K562 (cell line): ENCODE measurements around the gene SCN5A. TPM values are rescaled to one million over a fixed set of nuclear protein-coding genes. Genes with fewer than 3 reads are reported as not detected.

Experiments used
- ATAC-seq: fragments of 200-7000 bp; cut with Tn5 transposase; 3 replicates; pipeline ENCODE4 v1.9.1; 2020; ENCODE audit warnings: moderate library complexity
- BruUV-seq: library from RNA; stranded (reverse); fragments of 400-500 nt; replicated peaks from 2 replicates; lab custom pipeline; 2021; lab: Mats Ljungman, UMichigan
- CTCF ChIA-PET: fragments of 300-600 bp; formaldehyde crosslinking; extraction: SDS; loops from one replicate; lab custom pipeline; 2021; ENCODE audit warnings: low intra/inter-chr PET ratio; lab: Yijun Ruan, JAX
- POLR2A ChIA-PET: fragments of 300-600, 350-650 bp; sonication (Branson Sonifier 250); formaldehyde crosslinking; extraction: SDS; loops from one replicate; lab custom pipeline; 2021; ENCODE audit warnings: antibody characterized with exemption, inconsistent platforms; lab: Yijun Ruan, JAX
- DNase-seq, 4 experiments: peaks; one replicate each; pipeline versions ENCODE4 v3.0.0 to v3.0.0-alpha.2; 2011 to 2018; ENCODE audit warnings: low spot score in 3 of 4, mixed read lengths in 3 of 4; ENCODE audit errors: extremely low read depth in 1 of 4
- FAIRE-seq: peaks from 2 replicates; lab custom pipeline; 2011; peaks lifted over from hg19 to GRCh38; lab: Jason Lieb, UNC
- H2AFZ ChIP-seq: 2 replicates; pipeline ENCODE4 v1.6.0; 2011; ENCODE audit warnings: low read depth, low read length, control low read depth, inconsistent platforms
- H3K27ac ChIP-seq: fragments of 200-600 bp; 3 replicates; pipeline ENCODE4 v1.8.0; 2011; ENCODE audit warnings: low read depth, mild to moderate bottlenecking, control low read depth, inconsistent platforms, low read length, moderate library complexity, mixed read lengths; ENCODE audit errors: extremely low read depth
- H3K27me3 ChIP-seq, 2 experiments: fragments of 300-600 bp in 1 of 2; 2 replicates in 1 of 2; 3 replicates in 1 of 2; pipeline versions ENCODE4 v1.6.0 to v1.8.0; 2011; ENCODE audit warnings: inconsistent platforms in 2 of 2, low read length in 2 of 2, mild to moderate bottlenecking in 1 of 2, mixed read lengths in 1 of 2, moderate library complexity in 1 of 2; ENCODE audit not compliant: control insufficient read depth in 2 of 2, insufficient read depth in 2 of 2
- H3K36me3 ChIP-seq: fragments of 300-600 bp; 3 replicates; pipeline ENCODE4 v1.8.0; 2011; ENCODE audit warnings: mild to moderate bottlenecking, low read length, inconsistent platforms; ENCODE audit not compliant: control insufficient read depth, insufficient read depth
- H3K4me1 ChIP-seq, 2 experiments: fragments of 200-600 bp in 1 of 2; replicated peaks in 1 of 2; 2 replicates in 1 of 2; 3 replicates in 1 of 2; pipeline versions ENCODE4 v1.5.1 to v1.8.0; 2011; ENCODE audit warnings: inconsistent platforms in 2 of 2, low read length in 2 of 2, mild to moderate bottlenecking in 1 of 2, mixed read lengths in 1 of 2, moderate library complexity in 1 of 2; ENCODE audit not compliant: control insufficient read depth in 2 of 2, insufficient read depth in 2 of 2
- H3K4me2 ChIP-seq: 2 replicates; pipeline ENCODE4 v1.6.1; 2011; ENCODE audit warnings: low read length, control low read depth, inconsistent platforms, mixed read lengths; ENCODE audit not compliant: insufficient read depth
- H3K4me3 ChIP-seq: fragments of 200-600 bp; sonication (generic), shearing (Covaris generic); 2 replicates; pipeline ENCODE4 v1.5.1; 2016; ENCODE audit warnings: control low read depth, inconsistent platforms
- H3K79me2 ChIP-seq: fragments of 200-600 bp; 3 replicates; pipeline ENCODE4 v1.8.0; 2011; ENCODE audit warnings: low read length, inconsistent platforms; ENCODE audit not compliant: control insufficient read depth, insufficient read depth
- H3K9ac ChIP-seq, 2 experiments: 2 replicates each; pipeline versions ENCODE4 v1.6.0 to v1.6.1; 2011; ENCODE audit warnings: low read depth in 2 of 2, low read length in 2 of 2, control low read depth in 1 of 2, inconsistent platforms in 1 of 2, mild to moderate bottlenecking in 1 of 2, mixed read lengths in 1 of 2; ENCODE audit not compliant: insufficient read depth in 1 of 2
- H3K9me1 ChIP-seq: one replicate; pipeline ENCODE4 v1.6.0; 2011; ENCODE audit warnings: inconsistent platforms, mild to moderate bottlenecking, low read length, moderate library complexity; ENCODE audit not compliant: control insufficient read depth, insufficient read depth
- H3K9me3 ChIP-seq: replicated peaks from 2 replicates; pipeline ENCODE4 v1.5.1; 2011; ENCODE audit warnings: low read depth, low read length, inconsistent platforms; ENCODE audit not compliant: control insufficient read depth, insufficient read depth
- H4K20me1 ChIP-seq: replicated peaks from 2 replicates; pipeline ENCODE4 v1.6.1; 2011; ENCODE audit warnings: low read length, inconsistent platforms, mixed read lengths; ENCODE audit not compliant: control insufficient read depth, insufficient read depth
- HIVEP1 ChIP-seq: fragments of 250-450 bp; sonication (Bioruptor Pico); IDR thresholded peaks from 2 replicates; pipeline ENCODE4 v1.4.0; 2020; ENCODE audit warnings: mild to moderate bottlenecking
- PTTG1 ChIP-seq: fragments of 450-650 bp; IDR thresholded peaks from 2 replicates; pipeline ENCODE4 v1.6.1; 2016; ENCODE audit warnings: low read depth, mild to moderate bottlenecking, missing genetic modification characterization, missing compliant biosample characterization
- ZBTB1 ChIP-seq: sonication (generic); formaldehyde crosslinking; IDR thresholded peaks from 2 replicates; pipeline ENCODE4 v1.8.1; 2023; ENCODE audit warnings: missing genetic modification reagents, low read depth, mild to moderate bottlenecking, borderline replicate concordance
- WGBS: fragments of 100-300 bp; shearing (Covaris generic); methylation state at CpG from one replicate; pipeline ENCODE4 v1.1.6; 2016; ENCODE audit warnings: low coverage, mixed read lengths; ENCODE audit not compliant: insufficient coverage; ENCODE audit errors: missing lambda C conversion rate; 5-methylcytosine and 5-hydroxymethylcytosine counted together
- in situ Hi-C: fragments of 300-500 bp; cut with MboI; formaldehyde crosslinking; loops from 4 replicates; pipeline ENCODE4 v1.15.0; 2018; ENCODE audit warnings: inconsistent platforms, mixed read lengths
- intact Hi-C: fragments of 100-400 bp; cut with micrococcal nuclease; formaldehyde crosslinking; loops from 2 replicates; pipeline ENCODE4 v1.14.2; 2022
- polyA plus RNA-seq, 8 experiments: library from polyadenylated mRNA; depleted of rRNA in 4 of 8; stranded (reverse) in 5 of 8; unstranded in 3 of 8; fragments of >200 nt; fragmentation: Nextera tagmentation in 2 of 8; fragmentation: Illumina TruSeq in 1 of 8; extraction: Ambion mirVana in 2 of 8; extraction: Trizol in 1 of 8; gene quantifications; 2 replicates each; pipeline versions ENCODE4 v1.2.1 to v1.2.3, GENCODE V29; 2011 to 2014; ENCODE audit warnings: inconsistent platforms in 1 of 8, missing spikeins in 1 of 8
- total RNA-seq, 7 experiments: library from RNA; depleted of rRNA in 6 of 7; stranded (reverse); fragments of >200 nt in 6 of 7; fragmentation: Illumina TruSeq in 2 of 7; extraction: Trizol in 2 of 7; gene quantifications; 2 replicates each; pipeline versions ENCODE4 v1.2.1 to v1.2.3, GENCODE V29; 2011 to 2021; ENCODE audit warnings: low replicate concordance in 1 of 7
- TF ChIP-seq, protein P1 (sequence below), 2 experiments: IDR thresholded peaks; 2 replicates each; pipeline ENCODE4 v1.6.1; 2012; ENCODE audit warnings: improper control_type of control experiment in 2 of 2, low read depth in 2 of 2, low read length in 2 of 2, borderline replicate concordance in 1 of 2

SCN5A gene
- total and polyA plus RNA-seq, 9 of the 15 experiments (the other 6 are each of a cell fraction or from before 2014, with no cell fraction given): 0.07 to 1.4 (median 0.21) TPM; not detected in 2

DNA sequence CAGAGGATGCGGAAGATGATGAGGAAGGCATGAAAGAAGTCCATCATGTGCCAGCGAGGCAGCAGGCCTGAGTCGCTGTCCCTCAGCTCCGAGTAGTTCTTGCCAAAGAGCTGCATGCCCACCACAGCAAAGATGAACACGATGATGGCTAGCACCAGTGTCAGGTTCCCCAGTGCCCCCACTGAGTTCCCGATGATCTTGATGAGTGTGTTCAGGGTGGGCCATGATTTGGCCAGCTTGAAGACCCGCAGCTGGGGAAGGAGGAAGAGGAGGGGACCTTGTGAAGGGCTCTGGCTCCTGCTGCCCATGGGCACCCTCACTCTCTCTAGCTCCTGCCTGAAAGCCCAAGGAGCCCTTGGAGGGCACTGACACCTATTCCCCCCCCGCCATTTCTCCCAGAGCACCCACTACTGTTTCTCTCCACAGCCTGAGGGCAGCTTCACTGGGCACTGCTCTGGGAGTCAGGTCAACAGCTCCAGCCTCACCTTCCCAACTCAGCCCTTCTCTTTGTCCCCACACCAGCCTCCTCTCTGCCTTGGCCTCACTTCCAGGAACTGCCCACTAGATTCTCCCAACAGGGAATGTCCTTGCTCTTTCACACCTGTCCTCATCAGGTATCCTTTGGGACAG, 63.6 kb downstream of the SCN5A start:
- Histone ChIP-seq H3K36me3 (no peaks in the 10 kb centered on the region), H3K9me3 (no peaks in the 10 kb centered on the region), H2AFZ (no peak overlapping the region), H3K79me2 (no peaks in the 10 kb centered on the region), H3K9me1 (no peaks in the 10 kb centered on the region), H3K27ac (no peak overlapping the region), H3K27me3 (peaks cover 6 to 58% of the 10 kb centered on the region in 2 experiments; a peak in 4 of 5 replicates), H3K9ac (no peak overlapping the region), H3K4me3 (no peak overlapping the region), H3K4me1 (no peaks in the 10 kb centered on the region), H3K4me2 (no peak overlapping the region), H4K20me1 (no peaks in the 10 kb centered on the region; the same call in 1 of the 2 replicates)
- DNase-seq: no peak
- FAIRE-seq: no peak
- no TSS peak for BruUV-seq
- ATAC-seq: no peak
- CTCF ChIA-PET: no interaction called here
- intact Hi-C loops: no loop called here
- POLR2A ChIA-PET: interaction anchor here (0.8 to 1.6 kb wide), 2 partner anchors 11 to 28 kb away, joined by 3 read pairs; no protein-coding TSS in a partner anchor
- TF ChIP-seq ZBTB1 (CRISPR knock-in tag) (no peak), PTTG1 (tag) (no peak), HIVEP1 (CRISPR knock-in tag) (no peak)
- TF ChIP-seq, all 486 proteins: peak for 0
- in situ Hi-C loops: no loop called here
- WGBS: 2% methylated on average over 8 of the region's 8 CpGs

DNA sequence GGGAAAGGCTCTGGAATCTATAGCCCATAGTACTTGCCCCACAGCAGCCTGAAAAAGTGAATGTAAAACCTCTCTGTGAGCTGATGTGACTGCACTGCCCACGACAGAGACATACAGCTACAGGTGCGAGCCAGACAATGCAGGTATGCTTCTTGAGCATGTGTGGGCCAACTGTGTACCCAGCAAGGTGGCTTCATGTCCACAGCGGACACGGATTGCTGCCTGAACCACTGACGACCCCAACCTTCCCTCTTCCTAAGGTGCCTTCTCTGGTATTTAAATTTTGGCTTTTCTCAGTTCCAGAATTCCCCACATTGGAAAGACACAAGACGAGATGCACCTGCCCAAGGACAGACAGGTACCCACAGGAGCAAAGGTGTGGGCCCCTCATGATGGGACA, 65.8 kb downstream of the SCN5A start:
- H3K27ac ChIP-seq: no peak overlapping the region
- WGBS: under 1% methylated on average over 6 of the region's 6 CpGs
- POLR2A ChIA-PET: interaction anchor here (0.6 kb wide), 2 partner anchors 47 to 211 kb away, joined by 3 to 4 read pairs; no protein-coding TSS in a partner anchor
- peaks cover 0 to 7% of the 10 kb centered on the region in 2 experiments; a peak in 1 of 5 replicates for H3K4me1 ChIP-seq
- H4K20me1 ChIP-seq: no peaks in the 10 kb centered on the region; the same call in 1 of the 2 replicates
- peaks cover 6 to 70% of the 10 kb centered on the region in 2 experiments; a peak in 4 of 5 replicates for H3K27me3 ChIP-seq
- H3K9me3 ChIP-seq: no peaks in the 10 kb centered on the region
- FAIRE-seq (no peak), DNase-seq (no peak), ATAC-seq (no peak)
- in situ Hi-C loops (no loop called here), intact Hi-C loops (no loop called here)
- no peak overlapping the region for H3K9ac ChIP-seq
- H3K9me1 ChIP-seq: no peaks in the 10 kb centered on the region
- TF ChIP-seq, protein P1, sequence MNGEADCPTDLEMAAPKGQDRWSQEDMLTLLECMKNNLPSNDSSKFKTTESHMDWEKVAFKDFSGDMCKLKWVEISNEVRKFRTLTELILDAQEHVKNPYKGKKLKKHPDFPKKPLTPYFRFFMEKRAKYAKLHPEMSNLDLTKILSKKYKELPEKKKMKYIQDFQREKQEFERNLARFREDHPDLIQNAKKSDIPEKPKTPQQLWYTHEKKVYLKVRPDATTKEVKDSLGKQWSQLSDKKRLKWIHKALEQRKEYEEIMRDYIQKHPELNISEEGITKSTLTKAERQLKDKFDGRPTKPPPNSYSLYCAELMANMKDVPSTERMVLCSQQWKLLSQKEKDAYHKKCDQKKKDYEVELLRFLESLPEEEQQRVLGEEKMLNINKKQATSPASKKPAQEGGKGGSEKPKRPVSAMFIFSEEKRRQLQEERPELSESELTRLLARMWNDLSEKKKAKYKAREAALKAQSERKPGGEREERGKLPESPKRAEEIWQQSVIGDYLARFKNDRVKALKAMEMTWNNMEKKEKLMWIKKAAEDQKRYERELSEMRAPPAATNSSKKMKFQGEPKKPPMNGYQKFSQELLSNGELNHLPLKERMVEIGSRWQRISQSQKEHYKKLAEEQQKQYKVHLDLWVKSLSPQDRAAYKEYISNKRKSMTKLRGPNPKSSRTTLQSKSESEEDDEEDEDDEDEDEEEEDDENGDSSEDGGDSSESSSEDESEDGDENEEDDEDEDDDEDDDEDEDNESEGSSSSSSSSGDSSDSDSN (IDR thresholded peaks at IDR 0.05; ENCODE audit: borderline replicate concordance in 1 of 2, low read depth in 2 of 2, low read length in 2 of 2): no peak
- BruUV-seq: no TSS peak
- no peaks in the 10 kb centered on the region for H3K79me2 ChIP-seq
- no peak overlapping the region for H2AFZ ChIP-seq
- H3K36me3 ChIP-seq: no peaks in the 10 kb centered on the region
- H3K4me2 ChIP-seq: no peak overlapping the region
- CTCF ChIA-PET: no interaction called here
- H3K4me3 ChIP-seq: no peak overlapping the region
